ENCODE measurements around the gene RXRA. TPM values are rescaled to one million over a fixed set of nuclear protein-coding genes. Genes with fewer than 3 reads are reported as not detected.

The RXRA gene
- total RNA-seq, 4 donors from 2014 or later: 17.1 to 84.6 (median 24.0) TPM

DNA sequence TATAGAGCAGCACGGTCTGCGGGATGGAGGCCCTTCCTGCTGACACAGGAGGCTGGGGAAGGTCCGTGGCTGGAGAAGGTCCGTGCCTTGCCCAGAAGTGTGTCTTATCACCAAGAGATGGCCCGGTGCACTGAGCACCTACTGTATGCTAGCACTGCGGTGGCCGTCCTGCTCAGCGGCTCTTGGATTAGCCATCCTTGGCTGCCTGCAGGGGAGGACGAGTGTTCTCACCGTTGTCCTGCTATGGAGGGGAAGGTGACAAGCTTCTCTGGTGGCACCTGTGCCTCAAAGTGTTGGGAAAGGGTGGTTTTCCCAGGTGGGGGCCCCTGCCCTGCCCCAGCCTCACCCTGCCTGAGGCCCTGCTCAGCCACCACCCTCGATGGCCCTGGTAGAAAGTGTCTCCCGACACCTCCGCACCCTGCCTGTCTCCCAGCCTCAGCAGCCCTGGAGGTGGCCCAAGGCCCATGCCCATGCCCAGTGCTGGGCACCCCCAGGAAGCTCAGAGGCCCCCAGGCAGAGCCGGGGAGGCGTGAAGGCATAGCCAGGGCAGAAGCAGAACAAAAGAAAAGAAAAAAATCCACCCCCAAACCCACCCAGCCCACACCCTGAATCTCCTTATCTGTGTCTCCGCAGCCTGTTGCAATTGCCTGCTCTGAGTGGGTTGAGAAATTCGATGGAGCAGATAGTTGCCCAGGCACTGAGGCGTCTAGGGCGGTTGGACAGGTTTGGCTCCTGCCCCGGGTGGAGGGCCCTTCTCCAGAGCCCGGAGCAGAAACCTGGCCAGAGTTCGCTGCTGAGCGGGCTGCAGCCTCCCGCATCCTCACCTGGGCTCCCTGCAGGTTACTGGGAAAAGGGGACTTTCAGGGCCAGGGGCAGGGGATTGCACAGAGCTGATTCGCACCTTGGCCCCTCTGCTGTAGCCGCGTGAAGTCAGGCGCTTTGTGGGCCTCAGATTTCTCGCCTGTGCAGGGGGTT is 30.5 kb downstream of the RXRA start:
- intact Hi-C loops (cut with DNase I; ENCODE audit: low total_unique reads): no loop called here
- DNase-seq: peak in 1 of 2 donors; percentile 38
- Histone ChIP-seq H3K4me1 (peaks cover 2 to 55% of the 10 kb centered on the region in 2 donors), H3K9me3 (no peaks in the 10 kb centered on the region), H3K4me3 (no peak overlapping the region), H3K27me3 (no peaks in the 10 kb centered on the region), H3K36me3 (no peaks in the 10 kb centered on the region), H3K27ac (no peak overlapping the region)
- TF ChIP-seq, protein P1, sequence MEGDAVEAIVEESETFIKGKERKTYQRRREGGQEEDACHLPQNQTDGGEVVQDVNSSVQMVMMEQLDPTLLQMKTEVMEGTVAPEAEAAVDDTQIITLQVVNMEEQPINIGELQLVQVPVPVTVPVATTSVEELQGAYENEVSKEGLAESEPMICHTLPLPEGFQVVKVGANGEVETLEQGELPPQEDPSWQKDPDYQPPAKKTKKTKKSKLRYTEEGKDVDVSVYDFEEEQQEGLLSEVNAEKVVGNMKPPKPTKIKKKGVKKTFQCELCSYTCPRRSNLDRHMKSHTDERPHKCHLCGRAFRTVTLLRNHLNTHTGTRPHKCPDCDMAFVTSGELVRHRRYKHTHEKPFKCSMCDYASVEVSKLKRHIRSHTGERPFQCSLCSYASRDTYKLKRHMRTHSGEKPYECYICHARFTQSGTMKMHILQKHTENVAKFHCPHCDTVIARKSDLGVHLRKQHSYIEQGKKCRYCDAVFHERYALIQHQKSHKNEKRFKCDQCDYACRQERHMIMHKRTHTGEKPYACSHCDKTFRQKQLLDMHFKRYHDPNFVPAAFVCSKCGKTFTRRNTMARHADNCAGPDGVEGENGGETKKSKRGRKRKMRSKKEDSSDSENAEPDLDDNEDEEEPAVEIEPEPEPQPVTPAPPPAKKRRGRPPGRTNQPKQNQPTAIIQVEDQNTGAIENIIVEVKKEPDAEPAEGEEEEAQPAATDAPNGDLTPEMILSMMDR (IDR thresholded peaks at IDR 0.05): no peak
- TF ChIP-seq POLR2A (IDR thresholded peaks at IDR 0.05): no peak

DNA sequence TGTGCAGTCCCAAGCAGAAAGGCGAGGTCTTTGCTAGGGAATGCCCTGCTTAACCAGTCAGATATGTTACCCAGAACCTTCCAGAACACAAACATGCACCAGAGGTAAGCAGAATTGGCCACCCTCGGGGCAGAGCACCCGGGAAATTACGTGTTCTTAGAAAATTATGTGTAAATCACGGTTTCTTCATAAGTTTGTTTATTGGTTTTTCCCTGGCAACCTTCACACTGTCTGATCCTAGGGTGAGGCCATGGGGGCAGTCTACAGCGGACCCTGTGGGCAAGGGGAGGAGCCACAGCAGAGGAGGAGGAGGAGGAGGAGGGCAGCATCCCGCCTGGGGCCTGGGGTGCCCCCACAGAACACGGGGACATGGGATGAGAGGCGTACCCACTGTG is 31.4 kb downstream of the RXRA start:
- H3K9me3 ChIP-seq: no peaks in the 10 kb centered on the region
- H3K27ac ChIP-seq: peak overlapping the region in 1 of 2 donors; percentile 59
- peaks cover 0 to 48% of the 10 kb centered on the region in 2 donors for H3K4me1 ChIP-seq
- intact Hi-C loops (cut with DNase I; ENCODE audit: low total_unique reads): no loop called here
- no peak overlapping the region for H3K4me3 ChIP-seq
- H3K36me3 ChIP-seq: no peaks in the 10 kb centered on the region
- H3K27me3 ChIP-seq: no peaks in the 10 kb centered on the region
- DNase-seq: no peak
- no peak for TF ChIP-seq POLR2A (IDR thresholded peaks at IDR 0.05)
- TF ChIP-seq, protein P1 (IDR thresholded peaks at IDR 0.05): no peak

DNA sequence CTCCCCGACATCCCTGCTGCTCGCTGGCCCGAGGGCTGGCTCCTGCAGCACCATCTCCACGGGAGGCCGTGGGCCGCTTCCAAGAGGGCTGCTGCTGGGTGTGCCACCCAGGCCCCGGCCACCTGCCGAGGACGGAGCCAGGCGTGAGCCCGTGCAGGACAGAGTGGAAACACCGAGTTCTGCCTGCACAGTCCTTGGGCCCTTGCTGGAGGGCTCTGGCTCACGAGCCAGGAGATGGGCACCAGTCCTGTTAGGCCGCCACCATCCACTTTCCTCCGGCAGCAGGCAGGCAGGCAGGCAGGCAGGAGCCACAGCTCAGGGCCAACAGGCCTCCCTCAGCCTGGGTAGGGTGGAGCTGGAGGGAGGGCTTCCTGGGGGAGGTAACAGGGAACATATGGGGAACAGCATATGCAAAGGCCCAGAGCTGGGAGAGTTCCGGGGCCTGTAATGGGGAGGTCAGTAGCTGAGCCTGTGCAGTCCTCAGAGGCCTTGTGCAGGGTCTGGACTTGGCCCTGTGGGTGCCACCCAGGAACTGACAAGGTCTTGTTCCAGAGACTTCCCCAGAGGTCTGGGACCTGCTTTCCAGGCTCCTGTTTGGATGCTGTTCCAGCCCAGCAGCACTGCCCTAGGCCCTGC is 31.9 kb downstream of the RXRA start:
- no peak for DNase-seq
- Histone ChIP-seq H3K27me3 (no peaks in the 10 kb centered on the region), H3K4me3 (no peak overlapping the region), H3K27ac (peak overlapping the region in 1 of 2 donors; percentile 59), H3K36me3 (no peaks in the 10 kb centered on the region), H3K9me3 (no peaks in the 10 kb centered on the region), H3K4me1 (peaks cover 0 to 48% of the 10 kb centered on the region in 2 donors)
- intact Hi-C loops (cut with DNase I; ENCODE audit: low total_unique reads): no loop called here
- TF ChIP-seq, protein P1 (IDR thresholded peaks at IDR 0.05): no peak
- TF ChIP-seq POLR2A (IDR thresholded peaks at IDR 0.05): no peak

DNA sequence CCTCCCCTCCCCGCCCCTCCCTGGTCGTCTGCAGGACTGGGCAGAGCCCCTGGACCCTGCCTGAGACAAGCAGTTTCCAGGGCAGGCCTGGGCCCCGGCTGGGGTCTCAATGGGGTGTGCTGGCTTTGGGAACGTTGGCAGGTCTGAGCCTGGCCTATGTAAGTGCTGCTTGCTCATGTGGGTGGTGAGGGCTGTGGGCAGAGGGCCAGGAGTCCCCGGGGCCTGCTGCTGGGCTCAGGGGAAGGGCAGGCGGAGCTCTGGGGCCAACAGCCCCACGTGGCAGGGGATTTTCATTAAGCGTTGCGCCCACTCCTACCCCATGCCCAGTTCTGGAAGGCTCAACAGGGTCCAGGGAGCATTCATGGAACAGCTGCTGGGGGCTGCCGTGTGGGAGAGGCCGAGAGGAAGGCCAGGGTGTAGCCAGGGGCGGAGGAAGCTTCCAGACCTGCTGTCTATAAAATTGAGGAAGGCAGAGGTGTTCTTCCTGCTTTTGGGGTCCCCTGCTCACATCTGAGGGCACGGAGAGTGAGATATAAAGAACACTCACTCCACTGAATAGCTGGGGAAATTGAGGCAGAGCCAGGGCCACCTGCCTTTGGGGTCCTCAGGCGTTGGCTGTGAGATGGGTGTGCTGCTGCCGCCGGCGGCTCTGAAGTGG is 32.5 kb downstream of the RXRA start:
- Histone ChIP-seq H3K36me3 (no peaks in the 10 kb centered on the region), H3K4me1 (peaks cover 0 to 48% of the 10 kb centered on the region in 2 donors), H3K27me3 (no peaks in the 10 kb centered on the region), H3K9me3 (no peaks in the 10 kb centered on the region), H3K27ac (peak overlapping the region in 1 of 2 donors; percentile 59), H3K4me3 (no peak overlapping the region)
- DNase-seq: peak in 1 of 2 donors; percentile 61
- intact Hi-C loops (cut with DNase I; ENCODE audit: low total_unique reads): no loop called here
- no peak for TF ChIP-seq POLR2A (IDR thresholded peaks at IDR 0.05)

DNA sequence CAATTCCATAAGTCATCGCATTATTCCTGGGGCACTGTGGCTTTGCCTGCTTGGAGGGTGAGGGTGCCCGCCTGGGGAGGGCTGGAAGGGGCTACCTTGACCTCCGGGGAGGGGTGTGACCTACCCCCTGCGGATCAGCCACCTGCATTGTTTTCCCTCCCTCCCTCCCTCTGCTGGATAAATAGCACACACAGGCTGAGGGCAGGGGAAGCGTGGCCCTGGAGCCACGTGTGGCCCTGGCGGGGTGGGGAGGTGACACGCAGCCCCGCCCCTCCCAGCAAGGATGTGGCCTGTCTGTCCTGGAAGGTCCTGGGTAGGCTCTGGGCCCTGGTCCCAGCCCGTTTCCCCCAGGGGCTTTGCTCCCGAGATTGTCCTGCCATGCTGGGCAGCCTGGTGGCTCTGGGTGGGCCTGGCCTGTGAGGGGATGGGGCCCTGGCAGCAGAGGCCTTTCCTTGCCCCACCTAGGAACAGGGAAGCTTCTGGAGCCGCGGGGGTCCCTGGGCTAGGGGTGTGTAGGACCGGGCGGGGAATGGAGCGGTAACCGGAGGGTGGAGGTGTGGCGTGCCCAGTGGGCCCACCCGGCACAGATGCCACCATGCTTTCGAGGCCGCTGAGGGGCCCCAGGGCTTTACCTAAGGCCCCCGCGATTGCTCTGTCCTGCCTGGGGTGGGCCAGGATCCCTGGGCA is 33.4 kb downstream of the RXRA start:
- no peak overlapping the region for H3K27ac ChIP-seq
- H3K4me1 ChIP-seq: peaks cover 0 to 51% of the 10 kb centered on the region in 2 donors
- H3K9me3 ChIP-seq: no peaks in the 10 kb centered on the region
- DNase-seq: no peak
- H3K27me3 ChIP-seq: no peaks in the 10 kb centered on the region
- intact Hi-C loops (cut with DNase I; ENCODE audit: low total_unique reads): no loop called here
- no peaks in the 10 kb centered on the region for H3K36me3 ChIP-seq
- TF ChIP-seq, protein P1 (IDR thresholded peaks at IDR 0.05): no peak
- TF ChIP-seq POLR2A (IDR thresholded peaks at IDR 0.05): no peak
- no peak overlapping the region for H3K4me3 ChIP-seq
